HG02798 (cell line): ENCODE results near the gene RUFY1.
A peak's percentile ranks its signal among the peaks of the same experiment; 100 is the strongest.
"Not testable (repeated sequence)": the region's sequence is repeated elsewhere in the genome, so short reads cannot be mapped to it uniquely, and the experiment has no call there.

Experiments
- ATAC-seq: cut with Tn5 transposase; IDR thresholded peaks from one replicate; pipeline ENCODE4 v1.9.1; 2021; ENCODE audit warnings: mild to moderate bottlenecking; ENCODE audit not compliant: unreplicated experiment, poor library complexity

Gene RUFY1

GRCh38 chr5:179618923-179619554 lies 68.7 kb downstream of the RUFY1 start:
- no peak for ATAC-seq

GRCh38 chr5:179619776-179620175 lies 69.4 kb downstream of the RUFY1 start:
- no peak for ATAC-seq

GRCh38 chr5:179620293-179620692 lies 69.9 kb downstream of the RUFY1 start:
- ATAC-seq = no peak

- no peak for ATAC-seq
Measured at GRCh38 chr5:179620703-179621350, 70.5 kb downstream of the RUFY1 start.

GRCh38 chr5:179621551-179622214 lies 71.3 kb downstream of the RUFY1 start:
- no peak for ATAC-seq

- ATAC-seq = peak; percentile 85
Measured at GRCh38 chr5:179623003-179623905, 72.9 kb downstream of the RUFY1 start, which contains the start of gene HNRNPH1. TSS of gene HNRNPH1 (minus strand) at chr5:179623671. CDS start at chr5:179623133, 538 bp downstream.

- ATAC-seq = no peak
Measured at GRCh38 chr5:179623906-179624741, 73.8 kb downstream of the RUFY1 start.

GRCh38 chr5:179624841-179625271 lies 74.5 kb downstream of the RUFY1 start:
- ATAC-seq = no peak

GRCh38 chr5:179633501-179634369 lies 83.4 kb downstream of the RUFY1 start:
- peak; percentile 56 for ATAC-seq

- ATAC-seq = peak; percentile 93
Measured at GRCh38 chr5:179634370-179635172, 84.2 kb downstream of the RUFY1 start.

GRCh38 chr5:179639296-179639695 lies 88.9 kb downstream of the RUFY1 start:
- ATAC-seq = not testable (repeated sequence)

GRCh38 chr5:179641745-179642144 lies 91.4 kb downstream of the RUFY1 start:
- not testable (repeated sequence) for ATAC-seq

- ATAC-seq = not testable (repeated sequence)
Measured at GRCh38 chr5:179642626-179643025, 92.3 kb downstream of the RUFY1 start.

GRCh38 chr5:179643141-179643920 lies 93.0 kb downstream of the RUFY1 start:
- ATAC-seq = not testable (repeated sequence)

GRCh38 chr5:179644766-179645165 lies 94.4 kb downstream of the RUFY1 start:
- not testable (repeated sequence) for ATAC-seq

GRCh38 chr5:179648410-179648809 lies 98.1 kb downstream of the RUFY1 start:
- ATAC-seq = no peak

GRCh38 chr5:179649166-179649703 lies 98.9 kb downstream of the RUFY1 start:
- ATAC-seq = not testable (repeated sequence)
